RWPE1 (cell line): ENCODE results near the gene C17orf100.
"Not testable (repeated sequence)": the region's sequence is repeated elsewhere in the genome, so short reads cannot be mapped to it uniquely, and the experiment has no call there.

ENCODE experiments used
- CTCF ChIA-PET: fragments of 350-600 bp; sonication (Branson Sonifier 250); formaldehyde crosslinking; extraction: SDS; loops from one replicate; lab custom pipeline; 2021; lab: Yijun Ruan, JAX
- POLR2A ChIA-PET: fragments of 400-600 bp; formaldehyde crosslinking; extraction: SDS; loops from one replicate; lab custom pipeline; 2020; ENCODE audit warnings: antibody characterized with exemption; ENCODE audit not compliant: low non-redundant PET; lab: Yijun Ruan, JAX
- DNase-seq: peaks from one replicate; pipeline ENCODE4 v3.0.0; 2012; ENCODE audit warnings: low spot score
- H3K27ac ChIP-seq: fragments of 450-650 bp; 2 replicates; pipeline ENCODE4 v1.5.1; 2017
- TF ChIP-seq, protein P1 (sequence below): fragments of 450-650 bp; conservative IDR thresholded peaks from 2 replicates; pipeline ENCODE4 v1.5.1; 2017; ENCODE audit warnings: low read depth, mild to moderate bottlenecking

C17orf100 gene

GRCh38 chr17:6660101-6660500, 8.5 kb downstream of the C17orf100 start:
- ChIA-PET CTCF (no interaction called here), POLR2A (no interaction called here)
- TF ChIP-seq, protein P1, sequence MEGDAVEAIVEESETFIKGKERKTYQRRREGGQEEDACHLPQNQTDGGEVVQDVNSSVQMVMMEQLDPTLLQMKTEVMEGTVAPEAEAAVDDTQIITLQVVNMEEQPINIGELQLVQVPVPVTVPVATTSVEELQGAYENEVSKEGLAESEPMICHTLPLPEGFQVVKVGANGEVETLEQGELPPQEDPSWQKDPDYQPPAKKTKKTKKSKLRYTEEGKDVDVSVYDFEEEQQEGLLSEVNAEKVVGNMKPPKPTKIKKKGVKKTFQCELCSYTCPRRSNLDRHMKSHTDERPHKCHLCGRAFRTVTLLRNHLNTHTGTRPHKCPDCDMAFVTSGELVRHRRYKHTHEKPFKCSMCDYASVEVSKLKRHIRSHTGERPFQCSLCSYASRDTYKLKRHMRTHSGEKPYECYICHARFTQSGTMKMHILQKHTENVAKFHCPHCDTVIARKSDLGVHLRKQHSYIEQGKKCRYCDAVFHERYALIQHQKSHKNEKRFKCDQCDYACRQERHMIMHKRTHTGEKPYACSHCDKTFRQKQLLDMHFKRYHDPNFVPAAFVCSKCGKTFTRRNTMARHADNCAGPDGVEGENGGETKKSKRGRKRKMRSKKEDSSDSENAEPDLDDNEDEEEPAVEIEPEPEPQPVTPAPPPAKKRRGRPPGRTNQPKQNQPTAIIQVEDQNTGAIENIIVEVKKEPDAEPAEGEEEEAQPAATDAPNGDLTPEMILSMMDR: no peak
- no peak overlapping the region for H3K27ac ChIP-seq
- DNase-seq: no peak

DNA sequence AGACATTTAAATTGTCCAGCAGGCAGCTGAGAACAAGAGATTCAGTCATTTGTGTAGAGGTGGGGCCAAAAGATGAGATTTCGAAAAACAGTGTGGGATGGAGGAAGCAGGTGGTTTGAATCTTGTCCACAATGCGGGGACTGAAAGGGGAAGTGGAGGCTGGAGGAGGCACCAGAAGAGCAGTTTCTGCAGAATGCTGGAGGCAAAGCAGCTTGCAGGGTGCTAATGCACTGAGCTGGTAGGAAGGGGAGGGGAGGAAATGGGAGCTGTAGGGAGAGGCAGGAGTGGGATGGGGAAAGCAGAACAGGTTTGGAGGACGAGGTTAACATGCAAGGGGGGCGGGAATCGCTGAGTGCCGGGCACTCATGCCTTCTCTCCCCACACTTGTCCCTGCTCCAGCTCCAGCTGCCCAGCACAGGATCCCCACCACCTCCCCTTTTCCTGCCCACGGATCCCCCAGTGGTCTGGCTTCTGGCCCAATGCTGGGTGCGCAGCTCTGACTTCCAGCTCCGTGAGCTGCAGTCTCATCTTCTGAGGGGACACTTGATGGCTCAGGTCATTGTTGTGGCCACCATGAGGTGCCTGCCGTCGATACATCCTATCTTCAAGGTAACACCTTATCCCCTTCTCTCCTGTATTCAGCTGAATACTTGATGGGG, 9.4 kb downstream of the C17orf100 start:
- H3K27ac ChIP-seq: no peak overlapping the region
- DNase-seq: no peak
- ChIA-PET POLR2A (no interaction called here), CTCF (no interaction called here)
- TF ChIP-seq, protein P1: no peak

DNA sequence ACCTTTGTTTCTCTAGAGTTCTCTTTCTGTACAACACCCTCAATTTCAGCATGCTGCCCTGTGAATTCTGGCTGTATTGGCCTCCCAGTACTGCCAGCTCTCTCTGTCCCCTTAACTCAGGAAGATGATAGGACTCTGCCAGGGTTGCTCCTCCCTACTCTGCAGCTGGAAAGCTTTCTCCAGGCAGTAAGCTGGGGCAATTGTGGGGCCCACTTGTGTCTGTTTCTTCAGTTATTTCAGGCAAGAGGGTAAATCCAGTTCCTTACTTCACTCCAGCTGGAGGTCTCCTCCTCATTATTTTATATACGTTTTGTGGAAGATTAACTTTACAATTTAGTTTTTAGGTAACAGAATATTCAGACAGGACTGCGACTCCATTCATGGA, 9.9 kb downstream of the C17orf100 start:
- no peak for DNase-seq
- POLR2A ChIA-PET: no interaction called here
- CTCF ChIA-PET: no interaction called here
- H3K27ac ChIP-seq: no peak overlapping the region
- TF ChIP-seq, protein P1: no peak

GRCh38 chr17:6663200-6663599, 11.6 kb downstream of the C17orf100 start:
- CTCF ChIA-PET: interaction anchor here (0.6 kb wide), 1 partner anchor 176 kb away, joined by 4 read pairs; no protein-coding TSS in a partner anchor
- H3K27ac ChIP-seq, POLR2A ChIA-PET, DNase-seq: not testable (repeated sequence)

DNA sequence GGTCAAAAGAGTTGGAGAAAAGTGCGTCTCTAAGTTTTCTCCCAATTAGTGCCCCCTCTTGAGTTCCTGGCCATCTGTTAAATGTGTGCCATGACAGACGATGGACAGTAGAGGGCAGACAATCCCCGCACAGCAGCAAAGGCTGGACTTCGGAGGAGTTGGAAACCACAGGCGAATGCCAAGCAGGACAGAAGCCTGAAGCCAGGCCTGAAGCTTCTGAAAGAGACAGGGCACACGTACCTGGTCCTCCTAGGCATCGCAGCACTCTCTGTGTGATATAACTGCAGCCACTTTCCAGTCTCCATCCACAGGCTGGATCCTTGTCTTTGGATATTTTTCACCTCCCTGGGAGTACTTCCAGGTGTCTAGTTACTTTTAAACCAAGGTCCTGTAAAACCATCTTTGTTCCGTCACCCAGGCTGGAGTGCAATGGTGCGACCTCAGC, 14.5 kb downstream of the C17orf100 start:
- peak overlapping the region; percentile 91 for H3K27ac ChIP-seq
- CTCF ChIA-PET: interaction anchor here (0.6 to 2.5 kb wide), 19 partner anchors 9 to 1628 kb away, joined by 3 to 26 read pairs (median 3); partner anchors contain the start of gene XAF1
- POLR2A ChIA-PET: no interaction called here
- TF ChIP-seq, protein P1: peak; percentile 93
- peak; percentile 74 for DNase-seq

- TF ChIP-seq, protein P1: no peak
- DNase-seq: no peak
- POLR2A ChIA-PET: interaction anchor here (0.6 kb wide), 1 partner anchor 177 kb away, joined by 3 read pairs; no protein-coding TSS in a partner anchor
- CTCF ChIA-PET: interaction anchor here (0.6 to 2.5 kb wide), 18 partner anchors 9 to 1628 kb away, joined by 3 to 26 read pairs (median 4); partner anchors contain the start of genes FBXO39 and XAF1
- H3K27ac ChIP-seq: peak overlapping the region; percentile 91
These were observed 15.0 kb downstream of the C17orf100 start for GRCh38 chr17:6666557-6666956.

DNA sequence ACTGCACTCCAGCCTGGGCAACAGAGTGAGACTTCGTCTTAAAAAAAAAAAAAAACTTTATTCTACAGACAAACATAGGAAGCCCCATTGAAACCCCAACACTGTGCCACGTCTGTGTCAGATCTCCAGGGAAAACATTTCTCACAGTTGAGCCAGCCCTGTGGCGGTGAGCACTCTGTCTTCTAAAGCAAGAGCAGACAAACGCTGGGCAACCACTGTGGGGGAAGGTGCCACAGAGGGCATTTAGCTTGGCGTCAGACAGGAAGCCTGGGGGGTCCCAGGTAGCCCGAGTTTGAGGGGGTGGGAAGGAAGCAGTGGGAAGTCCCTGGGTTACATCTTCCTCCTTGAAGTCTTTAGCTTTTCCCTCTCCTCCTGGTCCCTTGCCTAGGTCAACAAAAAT, 16.0 kb downstream of the C17orf100 start:
- peak overlapping the region; percentile 91 for H3K27ac ChIP-seq
- POLR2A ChIA-PET: no interaction called here
- CTCF ChIA-PET: interaction anchor here (2.5 kb wide), 1 partner anchor 176 kb away, joined by 26 read pairs; no protein-coding TSS in a partner anchor
- no peak for DNase-seq
- TF ChIP-seq, protein P1: no peak
